ENCODE measurements around the gene KLHL14.
"Not testable (repeated sequence)": the region's sequence is repeated elsewhere in the genome, so short reads cannot be mapped to it uniquely, and the experiment has no call there.

Gene KLHL14

GRCh38 chr18:32722279-32722678 lies 50.5 kb downstream of the KLHL14 start:
- DNase-seq (ENCODE audit: low read depth in 3 of 3): no peak

- DNase-seq (ENCODE audit: low read depth in 3 of 3): no peak
Measured at GRCh38 chr18:32717126-32717525, 55.7 kb downstream of the KLHL14 start.

- DNase-seq (ENCODE audit: low read depth in 3 of 3): no peak
Measured at GRCh38 chr18:32714571-32715148, 58.2 kb downstream of the KLHL14 start.

GRCh38 chr18:32712860-32713259 lies 60.0 kb downstream of the KLHL14 start:
- DNase-seq (ENCODE audit: low read depth in 3 of 3): no peak

DNA sequence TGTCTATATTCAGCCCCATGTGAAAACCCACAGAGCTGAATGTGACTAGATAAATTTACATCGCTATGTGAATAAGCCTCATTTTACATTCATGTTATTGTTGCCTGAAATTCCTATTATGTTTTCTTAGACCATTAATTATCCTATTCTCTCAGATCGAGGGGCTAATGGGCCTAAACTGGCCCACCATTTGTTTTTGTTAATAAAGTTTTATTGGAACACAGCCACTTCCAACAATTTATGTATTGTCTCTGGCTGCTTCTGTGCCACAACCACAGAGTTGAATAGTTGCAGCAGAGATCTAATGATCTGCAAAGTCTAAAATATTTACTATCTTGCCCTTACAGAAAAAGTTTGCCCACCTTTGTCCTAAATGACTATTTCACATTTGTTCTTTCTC lies 61.0 kb downstream of the KLHL14 start:
- no peak for DNase-seq (ENCODE audit: low read depth in 3 of 3)

- no peak for DNase-seq (ENCODE audit: low read depth in 3 of 3)
Measured at GRCh38 chr18:32707586-32707985, 65.2 kb downstream of the KLHL14 start.

DNA sequence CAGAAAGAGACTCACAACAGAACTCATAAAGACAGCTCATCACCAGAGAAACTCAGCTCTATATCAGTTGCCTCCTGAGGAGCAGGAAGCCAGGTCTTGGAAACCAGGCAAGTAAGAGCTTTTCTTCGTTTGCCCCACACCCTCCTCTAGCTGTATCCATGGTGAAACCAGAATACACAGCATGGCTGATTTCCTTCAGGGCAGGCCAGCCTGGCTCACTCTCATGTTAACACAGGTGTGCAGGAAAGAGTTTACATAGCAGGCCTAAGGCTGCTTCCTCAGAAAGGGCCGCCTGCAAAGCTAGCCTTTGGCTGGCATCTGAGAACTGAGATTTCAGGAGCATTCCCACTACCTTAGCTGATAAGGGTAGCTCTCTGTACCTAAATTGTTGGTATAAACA lies 65.7 kb downstream of the KLHL14 start:
- DNase-seq (ENCODE audit: low read depth in 3 of 3): no peak

DNA sequence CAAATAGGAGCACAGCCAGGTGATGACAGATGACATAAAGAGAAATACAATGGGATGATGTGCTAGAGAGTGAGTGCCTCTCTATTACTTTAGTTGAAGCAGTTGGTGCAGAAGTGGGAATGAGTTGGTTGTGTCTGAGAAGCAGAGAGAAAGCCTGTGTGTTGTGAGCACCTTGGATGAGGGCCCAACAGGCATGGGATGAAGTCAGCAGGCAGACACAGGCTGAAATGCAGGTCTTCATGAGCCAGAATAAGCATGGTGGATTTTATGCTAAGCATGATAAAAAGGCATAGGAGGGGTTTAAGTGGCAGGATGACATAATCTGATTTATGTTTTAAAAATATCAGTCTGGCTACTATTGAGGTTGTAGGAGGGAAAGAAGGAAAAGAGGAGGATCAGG lies 71.5 kb downstream of the KLHL14 start:
- DNase-seq (ENCODE audit: low read depth in 3 of 3): no peak

DNA sequence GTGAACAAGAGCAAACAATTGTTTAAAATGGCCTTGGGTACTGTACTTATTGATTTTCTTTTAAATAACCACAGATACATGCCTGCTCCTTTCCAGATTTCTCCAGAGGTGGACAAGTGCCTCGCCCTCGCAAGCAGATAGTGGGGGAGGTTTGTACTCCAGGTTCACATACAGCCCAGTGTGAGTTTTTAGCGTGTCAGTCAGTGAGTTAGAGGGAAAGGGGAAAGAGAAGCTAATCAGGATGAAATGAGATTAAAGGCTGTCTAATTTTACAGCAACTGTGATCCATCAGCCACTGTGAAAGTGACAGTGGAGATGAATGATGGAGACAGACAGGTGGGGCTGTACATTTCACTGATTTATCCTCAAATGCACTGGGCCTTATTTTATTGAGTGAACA lies 74.7 kb downstream of the KLHL14 start:
- no peak for DNase-seq (ENCODE audit: low read depth in 3 of 3)

DNA sequence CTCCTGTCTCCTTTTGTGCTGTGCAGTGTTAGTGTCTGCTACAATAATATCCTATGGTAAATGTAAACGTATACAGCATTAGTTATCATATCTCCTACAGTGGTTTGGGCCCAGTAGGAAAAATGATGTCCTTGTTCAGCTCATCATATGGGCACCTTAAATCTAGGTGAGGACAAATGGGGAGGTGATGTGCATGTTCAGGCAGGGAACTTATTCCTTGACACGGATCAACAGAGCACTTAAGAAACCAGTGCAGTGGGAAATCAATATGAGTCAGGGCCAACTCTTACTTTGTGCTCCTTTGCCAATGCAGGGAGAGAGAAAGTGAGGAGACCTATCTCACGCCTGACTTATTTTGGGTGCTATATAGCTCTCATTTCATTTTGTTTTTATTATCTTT lies 76.4 kb downstream of the KLHL14 start:
- DNase-seq (ENCODE audit: low read depth in 3 of 3): no peak

DNA sequence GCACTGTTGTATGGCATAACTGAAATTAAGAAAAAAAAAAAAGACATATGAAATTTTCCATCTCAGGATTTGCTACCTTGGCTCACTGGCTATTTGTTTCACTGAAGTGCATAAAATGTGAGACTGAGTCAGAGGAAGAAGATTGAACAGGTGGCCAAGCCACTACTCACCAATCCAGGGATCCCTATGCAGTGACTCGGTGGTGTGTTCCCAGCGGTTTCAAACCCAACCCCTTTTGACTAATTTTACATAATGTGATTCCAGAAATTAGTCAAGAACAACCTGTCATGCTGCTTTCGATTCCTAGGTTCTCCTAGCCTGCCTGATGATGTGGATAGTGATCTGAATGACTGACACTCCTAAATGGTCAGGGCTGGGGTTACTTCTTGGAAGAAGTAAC lies 77.3 kb downstream of the KLHL14 start:
- DNase-seq (ENCODE audit: low read depth in 3 of 3): no peak

GRCh38 chr18:32688821-32689220 lies 84.0 kb downstream of the KLHL14 start:
- no peak for DNase-seq (ENCODE audit: low read depth in 3 of 3)

GRCh38 chr18:32684940-32685339 lies 87.9 kb downstream of the KLHL14 start:
- DNase-seq (ENCODE audit: low read depth in 3 of 3): no peak

DNA sequence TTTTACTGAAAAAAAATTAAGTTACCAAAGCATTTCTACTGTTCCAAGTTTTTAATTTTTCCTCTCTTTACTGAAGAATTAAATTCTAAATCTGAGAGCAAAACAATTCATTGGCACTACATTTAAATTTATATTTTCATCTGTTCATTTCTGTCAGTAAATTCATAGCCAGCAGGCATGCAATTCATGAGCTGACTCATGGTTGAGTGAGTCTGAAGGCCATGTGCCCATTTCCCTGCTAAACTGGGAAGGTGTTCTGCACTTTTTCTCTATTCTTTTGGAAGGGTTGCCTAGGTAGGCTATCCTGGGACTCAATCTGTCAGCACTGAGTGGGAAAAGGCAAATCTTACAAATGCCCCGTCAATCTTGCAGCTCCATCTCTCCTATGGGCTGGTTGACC lies 88.7 kb downstream of the KLHL14 start:
- DNase-seq (ENCODE audit: low read depth in 3 of 3): no peak

GRCh38 chr18:32683044-32683443 lies 89.8 kb downstream of the KLHL14 start:
- DNase-seq (ENCODE audit: low read depth in 3 of 3): no peak

GRCh38 chr18:32677578-32677977 lies 95.2 kb downstream of the KLHL14 start:
- DNase-seq (ENCODE audit: low read depth in 3 of 3): no peak

GRCh38 chr18:32674491-32674890 lies 98.3 kb downstream of the KLHL14 start:
- DNase-seq (ENCODE audit: low read depth in 3 of 3): no peak

GRCh38 chr18:32672398-32672797 lies 100.4 kb downstream of the KLHL14 start:
- DNase-seq (ENCODE audit: low read depth in 3 of 3): no peak

DNA sequence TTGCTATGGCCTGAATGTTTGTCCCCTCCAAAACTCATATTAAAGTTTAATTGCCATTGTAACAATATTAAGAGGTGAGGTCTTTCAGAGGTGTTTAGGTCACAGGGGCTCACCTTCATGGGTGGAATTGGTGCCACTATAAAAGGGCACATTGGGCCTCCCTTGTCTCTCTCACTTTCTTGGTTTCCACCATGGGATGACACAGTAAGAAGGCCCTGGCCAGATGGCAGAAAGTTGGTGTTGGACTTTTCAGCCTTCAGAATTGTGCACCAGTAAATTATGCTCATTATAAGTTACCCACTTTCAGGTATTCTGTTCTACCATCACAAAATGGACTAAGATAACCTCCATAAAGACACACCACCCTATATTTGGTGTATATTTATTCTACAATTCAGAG lies 102.1 kb downstream of the KLHL14 start:
- DNase-seq (ENCODE audit: low read depth in 3 of 3): no peak

- no peak for DNase-seq (ENCODE audit: low read depth in 3 of 3)
Measured at GRCh38 chr18:32669549-32670165, 103.2 kb downstream of the KLHL14 start.

- no peak for DNase-seq (ENCODE audit: low read depth in 3 of 3)
Measured at GRCh38 chr18:32668956-32669355, 103.9 kb downstream of the KLHL14 start.

- DNase-seq (ENCODE audit: low read depth in 3 of 3): no peak
Measured at GRCh38 chr18:32661486-32662299, 111.1 kb downstream of the KLHL14 start.

DNA sequence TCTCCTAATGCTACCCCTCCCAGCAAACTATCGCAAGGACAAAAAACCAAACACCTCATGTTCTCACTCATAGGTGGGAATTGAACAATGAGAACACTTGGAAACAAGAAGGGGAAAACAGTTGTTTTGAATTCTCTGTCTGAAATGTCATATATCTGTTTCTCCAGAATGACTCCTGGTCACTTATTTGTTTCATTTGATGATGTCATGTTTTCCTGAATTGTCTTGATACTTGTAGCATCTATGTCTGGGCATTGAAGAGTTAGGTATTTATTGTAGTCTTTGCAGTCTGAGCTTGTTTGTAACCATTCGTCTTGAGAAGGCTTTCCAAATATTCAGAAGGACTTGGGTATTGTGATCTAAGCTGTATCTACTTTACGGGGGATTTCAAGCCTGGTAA lies 118.3 kb downstream of the KLHL14 start:
- DNase-seq (ENCODE audit: low read depth in 3 of 3): not testable (repeated sequence)
